WERI-Rb-1 (cell line): ENCODE results near the gene TOPBP1.

ENCODE experiments used
- DNase-seq: peaks from one replicate; pipeline ENCODE4 v3.0.0-alpha.2; 2020
- H3K27ac ChIP-seq: fragments of 250-450 bp; sonication (Bioruptor Pico); 2 replicates; pipeline ENCODE4 v1.5.1; 2020; ENCODE audit warnings: mild to moderate bottlenecking, moderate library complexity
- H3K27me3 ChIP-seq: fragments of 250-450 bp; sonication (Bioruptor Pico); 2 replicates; pipeline ENCODE4 v1.5.1; 2021; ENCODE audit warnings: mild to moderate bottlenecking, low read depth, moderate library complexity; ENCODE audit not compliant: insufficient read depth, severe bottlenecking
- H3K36me3 ChIP-seq: fragments of 250-450 bp; sonication (Bioruptor Pico); 2 replicates; pipeline ENCODE4 v1.5.1; 2020; ENCODE audit warnings: mild to moderate bottlenecking, moderate library complexity
- H3K4me3 ChIP-seq: 2 replicates; pipeline ENCODE4 v1.5.1; 2011; ENCODE audit warnings: low read depth, mild to moderate bottlenecking, control low read depth, low read length
- H3K9me3 ChIP-seq: fragments of 250-450 bp; sonication (Bioruptor Pico); 2 replicates; pipeline ENCODE4 v1.5.1; 2021; ENCODE audit warnings: mild to moderate bottlenecking, moderate library complexity; ENCODE audit not compliant: severe bottlenecking
- CTCF ChIP-seq: IDR thresholded peaks from 2 replicates; pipeline ENCODE4 v1.5.1; 2011; ENCODE audit warnings: low read depth, mild to moderate bottlenecking, control low read depth, inconsistent platforms, low read length

The TOPBP1 gene

GRCh38 chr3:133676336-133677118, 14.8 kb upstream of the TOPBP1 start:
- Histone ChIP-seq H3K36me3 (no peaks in the 10 kb centered on the region), H3K27ac (no peak overlapping the region), H3K27me3 (no peaks in the 10 kb centered on the region), H3K9me3 (peaks cover 2% of the 10 kb centered on the region), H3K4me3 (no peak overlapping the region)
- no peak for TF ChIP-seq CTCF
- DNase-seq, result no peak

- H3K36me3 ChIP-seq, result no peaks in the 10 kb centered on the region
- DNase-seq, result no peak
- no peaks in the 10 kb centered on the region for H3K9me3 ChIP-seq
- no peak overlapping the region for H3K4me3 ChIP-seq
- no peak for TF ChIP-seq CTCF
- no peaks in the 10 kb centered on the region for H3K27me3 ChIP-seq
- no peak overlapping the region for H3K27ac ChIP-seq
Measured at GRCh38 chr3:133675631-133676335, 14.0 kb upstream of the TOPBP1 start.

- no peaks in the 10 kb centered on the region for H3K36me3 ChIP-seq
- no peaks in the 10 kb centered on the region for H3K27me3 ChIP-seq
- no peak for DNase-seq
- H3K27ac ChIP-seq, result no peak overlapping the region
- no peaks in the 10 kb centered on the region for H3K9me3 ChIP-seq
- no peak overlapping the region for H3K4me3 ChIP-seq
- no peak for TF ChIP-seq CTCF
Measured at GRCh38 chr3:133674290-133674919, 12.7 kb upstream of the TOPBP1 start.

- no peak for TF ChIP-seq CTCF
- no peak for DNase-seq
- no peaks in the 10 kb centered on the region for H3K9me3 ChIP-seq
- no peaks in the 10 kb centered on the region for H3K36me3 ChIP-seq
- no peak overlapping the region for H3K27ac ChIP-seq
- no peak overlapping the region for H3K4me3 ChIP-seq
- H3K27me3 ChIP-seq, result no peaks in the 10 kb centered on the region
Measured at GRCh38 chr3:133673746-133674145, 12.0 kb upstream of the TOPBP1 start.

GRCh38 chr3:133672461-133672860, 10.7 kb upstream of the TOPBP1 start:
- no peaks in the 10 kb centered on the region for H3K9me3 ChIP-seq
- no peaks in the 10 kb centered on the region for H3K36me3 ChIP-seq
- DNase-seq, result no peak
- TF ChIP-seq CTCF, result no peak
- H3K27ac ChIP-seq, result no peak overlapping the region
- no peak overlapping the region for H3K4me3 ChIP-seq
- H3K27me3 ChIP-seq, result no peaks in the 10 kb centered on the region
